Upper lobe of left lung (tissue), 4 donors: ENCODE results near the gene NME3.

Experiments used
- CTCF ChIP-seq, 6 experiments: fragments of 450-650 bp in 4 of 6; fragments of 200-600 bp in 2 of 6; sonication (generic) in 2 of 6; IDR thresholded peaks; one replicate each; pipeline ENCODE4 v1.5.1; 2016 to 2019; ENCODE audit warnings: antibody characterized with exemption in 6 of 6
- EP300 ChIP-seq, 4 donors: sonication (generic); formaldehyde crosslinking; IDR thresholded peaks; one replicate each; pipeline ENCODE4 v1.5.1; 2017; ENCODE audit warnings: antibody characterized with exemption in 4 of 4, control low read depth in 2 of 4
- POLR2A ChIP-seq, 4 donors: fragments of 450-650 bp; IDR thresholded peaks; one replicate each; pipeline ENCODE4 v1.5.1; 2016 to 2017; ENCODE audit warnings: antibody characterized with exemption in 4 of 4, mild to moderate bottlenecking in 2 of 4

GRCh38 chr16:1794221-1794871, 23.0 kb upstream of the NME3 start:
- TF ChIP-seq EP300 (IDR thresholded peaks at IDR 0.05) (no peak), POLR2A (IDR thresholded peaks at IDR 0.05) (peak in 1 of 4 donors; percentile 36), CTCF (IDR thresholded peaks at IDR 0.05) (no peak)
